Bronchus fibroblast of lung (primary cell): Measurements from ENCODE around the gene PLXNC1. TPM values are rescaled to one million over a fixed set of nuclear protein-coding genes. Genes with fewer than 3 reads are reported as not detected.

Experiments used
- total RNA-seq: library from RNA; depleted of rRNA; stranded (reverse); fragments of >200 nt; gene quantifications from 2 replicates; pipeline ENCODE4 v1.2.3, GENCODE V29; 2015

The PLXNC1 gene
- 0.84 and 0.89 TPM in 2 replicates for total RNA-seq

GRCh38 chr12:94147991-94148738, at the start of gene PLXNC1:
TSS of gene PLXNC1 (plus strand) at chr12:94148577. CDS start at chr12:94148972, 395 bp downstream.

